Mesenchymal stem cell (in vitro differentiated cells and primary cell): ENCODE measurements around the gene CD2BP2.
"Not testable (repeated sequence)": the region's sequence is repeated elsewhere in the genome, so short reads cannot be mapped to it uniquely, and the experiment has no call there.

Experiments used
- DNase-seq: peaks from one replicate; pipeline ENCODE4 v3.0.0-alpha.2; 2013
- H2AFZ ChIP-seq: one replicate; pipeline ENCODE4 v1.6.1; 2013; ENCODE audit warnings: low read depth, mild to moderate bottlenecking, control low read depth, inconsistent platforms, low read length, moderate library complexity
- H2AK5ac ChIP-seq: 2 replicates; pipeline ENCODE4 v1.6.1; 2013; ENCODE audit warnings: low read length, moderate library complexity, mild to moderate bottlenecking, inconsistent platforms; ENCODE audit not compliant: severe bottlenecking
- H2BK120ac ChIP-seq: one replicate; pipeline ENCODE4 v1.6.1; 2013; ENCODE audit warnings: low read depth, mild to moderate bottlenecking, inconsistent platforms, low read length, moderate library complexity
- H2BK12ac ChIP-seq, 2 experiments: one replicate each; pipeline ENCODE4 v1.6.1; 2013; ENCODE audit warnings: inconsistent platforms in 2 of 2, low read length in 2 of 2, mild to moderate bottlenecking in 2 of 2, moderate library complexity in 2 of 2, control low read depth in 1 of 2
- H2BK15ac ChIP-seq: one replicate; pipeline ENCODE4 v1.6.1; 2013; ENCODE audit warnings: mild to moderate bottlenecking, low read depth, inconsistent platforms; ENCODE audit not compliant: poor library complexity, severe bottlenecking
- H2BK5ac ChIP-seq: 2 replicates; pipeline ENCODE4 v1.6.1; 2013; ENCODE audit warnings: low read depth, mild to moderate bottlenecking, low read length, control low read depth, inconsistent platforms; ENCODE audit not compliant: poor library complexity, severe bottlenecking
- H3K14ac ChIP-seq, 2 experiments: one replicate each; pipeline ENCODE4 v1.6.1; 2013; ENCODE audit warnings: inconsistent platforms in 2 of 2, low read length in 2 of 2, control low read depth in 1 of 2, mild to moderate bottlenecking in 1 of 2, moderate library complexity in 1 of 2
- H3K18ac ChIP-seq, 2 experiments: one replicate each; pipeline ENCODE4 v1.6.1; 2013; ENCODE audit warnings: inconsistent platforms in 2 of 2, low read length in 2 of 2, control low read depth in 1 of 2, low read depth in 1 of 2, mild to moderate bottlenecking in 1 of 2
- H3K23ac ChIP-seq, 2 experiments: one replicate each; pipeline ENCODE4 v1.6.1; 2013; ENCODE audit warnings: inconsistent platforms in 2 of 2, low read length in 2 of 2, mild to moderate bottlenecking in 2 of 2, moderate library complexity in 2 of 2, control low read depth in 1 of 2
- H3K27ac ChIP-seq: 2 replicates; pipeline ENCODE4 v1.5.1; 2013; ENCODE audit warnings: mild to moderate bottlenecking, moderate library complexity, low read length, control low read depth, inconsistent platforms; ENCODE audit not compliant: poor library complexity, severe bottlenecking
- H3K27me3 ChIP-seq, 2 experiments: 2 replicates each; pipeline versions ENCODE4 v1.6.1 to v1.7.0; 2013; ENCODE audit warnings: low read length in 2 of 2, mild to moderate bottlenecking in 2 of 2, moderate library complexity in 2 of 2, control low read depth in 1 of 2, inconsistent platforms in 1 of 2; ENCODE audit not compliant: control insufficient read depth in 1 of 2, insufficient read depth in 1 of 2
- H3K36me3 ChIP-seq, 2 experiments: 2 replicates each; pipeline versions ENCODE4 v1.6.1 to v1.7.0; 2013; ENCODE audit warnings: low read length in 2 of 2, control low read depth in 1 of 2, inconsistent platforms in 1 of 2, low read depth in 1 of 2, mild to moderate bottlenecking in 1 of 2; ENCODE audit not compliant: insufficient read depth in 2 of 2, control insufficient read depth in 1 of 2
- H3K4ac ChIP-seq, 2 experiments: one replicate each; pipeline ENCODE4 v1.6.1; 2013; ENCODE audit warnings: inconsistent platforms in 2 of 2, low read length in 2 of 2, mild to moderate bottlenecking in 2 of 2, moderate library complexity in 2 of 2, control low read depth in 1 of 2, low read depth in 1 of 2
- H3K4me1 ChIP-seq: 2 replicates; pipeline ENCODE4 v1.6.1; 2013; ENCODE audit warnings: low read depth, low read length, control low read depth; ENCODE audit not compliant: control insufficient read depth, insufficient read depth
- H3K4me2 ChIP-seq: 2 replicates; pipeline ENCODE4 v1.6.1; 2013; ENCODE audit warnings: low read length, mild to moderate bottlenecking, inconsistent platforms; ENCODE audit not compliant: poor library complexity, severe bottlenecking
- H3K4me3 ChIP-seq, 2 experiments: 2 replicates each; pipeline versions ENCODE4 v1.5.1 to v1.7.0; 2013; ENCODE audit warnings: low read length in 2 of 2, mild to moderate bottlenecking in 2 of 2, control low read depth in 1 of 2, low read depth in 1 of 2; ENCODE audit not compliant: insufficient read depth in 1 of 2
- H3K79me1 ChIP-seq: replicated peaks from 2 replicates; pipeline ENCODE4 v1.6.1; 2013; ENCODE audit warnings: mild to moderate bottlenecking, control low read depth, low read length, inconsistent platforms; ENCODE audit not compliant: poor library complexity, severe bottlenecking
- H3K9ac ChIP-seq: 2 replicates; pipeline ENCODE4 v1.7.0; 2013; ENCODE audit warnings: mild to moderate bottlenecking, low read length, moderate library complexity
- H3K9me3 ChIP-seq: 2 replicates; pipeline ENCODE4 v1.7.0; 2013; ENCODE audit warnings: mild to moderate bottlenecking, low read length; ENCODE audit not compliant: control insufficient read depth
- H4K8ac ChIP-seq: one replicate; pipeline ENCODE4 v1.6.1; 2013; ENCODE audit warnings: inconsistent platforms, mild to moderate bottlenecking, low read length, moderate library complexity
- H4K91ac ChIP-seq: one replicate; pipeline ENCODE4 v1.6.1; 2013; ENCODE audit warnings: mild to moderate bottlenecking, low read length, inconsistent platforms
- WGBS: methylation state at CpG from one replicate; pipeline ENCODE4 v1.1.7; 2013; ENCODE audit warnings: mixed read lengths; 5-methylcytosine and 5-hydroxymethylcytosine counted together

Gene CD2BP2

DNA sequence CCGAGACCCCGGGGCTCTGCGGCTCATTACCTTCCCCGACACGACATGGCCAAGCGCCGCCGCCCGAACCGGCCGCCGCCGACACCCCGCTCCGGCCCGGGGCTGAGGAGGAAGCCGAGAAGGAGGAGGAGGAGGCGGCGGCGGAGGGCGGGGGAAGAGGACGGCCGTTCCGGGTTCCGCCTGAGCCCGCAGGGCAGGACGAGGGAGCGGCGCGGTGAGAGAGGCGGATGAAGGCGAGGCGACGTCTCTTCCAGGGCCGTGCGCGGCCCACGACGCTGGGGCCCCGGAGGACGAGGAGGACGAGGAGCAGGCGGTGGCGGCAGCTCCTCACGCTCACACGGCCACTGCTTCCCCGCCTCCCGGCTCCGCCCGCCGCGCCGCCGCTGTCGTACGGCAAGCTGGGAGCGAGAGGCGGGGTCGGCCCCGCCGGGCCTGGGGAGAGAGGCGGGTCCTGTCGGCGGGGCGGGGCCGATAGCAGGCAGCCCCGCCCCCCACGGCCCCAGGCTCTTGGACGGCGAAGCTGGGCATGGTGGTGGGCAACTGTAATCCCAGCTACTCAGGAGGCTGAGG is 20.0 kb downstream of the CD2BP2 start:
- H2BK15ac ChIP-seq, H2AK5ac ChIP-seq, H3K27me3 ChIP-seq, H3K36me3 ChIP-seq, H3K9me3 ChIP-seq, H3K79me1 ChIP-seq, H4K91ac ChIP-seq, H2BK120ac ChIP-seq, H3K4me1 ChIP-seq: not testable (repeated sequence)
- peak overlapping the region in 1 of 2 experiments; percentile 35 for H3K4ac ChIP-seq
- H3K27ac ChIP-seq: peak overlapping the region; percentile 53
- peak overlapping the region; percentile 82 for H3K9ac ChIP-seq
- peak overlapping the region; percentile 52 to 98 for H3K18ac ChIP-seq
- H3K4me3 ChIP-seq: peak overlapping the region; percentile 79 to 81
- H2BK12ac ChIP-seq: peak overlapping the region in 1 of 2 experiments; percentile 21
- peak overlapping the region; percentile 66 for H4K8ac ChIP-seq
- WGBS: under 1% methylated on average over 47 of the region's 70 CpGs
- peak overlapping the region; percentile 95 for H2AFZ ChIP-seq
- DNase-seq: peak; percentile 83
- H3K14ac ChIP-seq: peak overlapping the region in 1 of 2 experiments; percentile 98
- peak overlapping the region; percentile 60 for H2BK5ac ChIP-seq
- peak overlapping the region in 1 of 2 experiments; percentile 46 for H3K23ac ChIP-seq
- H3K4me2 ChIP-seq: peak overlapping the region; percentile 59

GRCh38 chr16:30334473-30334989 is 20.6 kb downstream of the CD2BP2 start:
- not testable (repeated sequence) for H2AK5ac ChIP-seq, H4K91ac ChIP-seq, H3K4ac ChIP-seq, H4K8ac ChIP-seq, H3K9me3 ChIP-seq, H2AFZ ChIP-seq, H3K18ac ChIP-seq, H3K27ac ChIP-seq, H2BK12ac ChIP-seq, H3K14ac ChIP-seq, H3K4me1 ChIP-seq, H2BK120ac ChIP-seq, H2BK5ac ChIP-seq, H3K79me1 ChIP-seq, H3K27me3 ChIP-seq, H2BK15ac ChIP-seq, H3K36me3 ChIP-seq, H3K23ac ChIP-seq
- peak overlapping the region; percentile 78 for H3K9ac ChIP-seq
- peak overlapping the region; percentile 6 for H3K4me2 ChIP-seq
- peak overlapping the region; percentile 64 to 79 for H3K4me3 ChIP-seq
- DNase-seq: peak; percentile 88
- 0% methylated on average over 2 of the region's 33 CpGs for WGBS

DNA sequence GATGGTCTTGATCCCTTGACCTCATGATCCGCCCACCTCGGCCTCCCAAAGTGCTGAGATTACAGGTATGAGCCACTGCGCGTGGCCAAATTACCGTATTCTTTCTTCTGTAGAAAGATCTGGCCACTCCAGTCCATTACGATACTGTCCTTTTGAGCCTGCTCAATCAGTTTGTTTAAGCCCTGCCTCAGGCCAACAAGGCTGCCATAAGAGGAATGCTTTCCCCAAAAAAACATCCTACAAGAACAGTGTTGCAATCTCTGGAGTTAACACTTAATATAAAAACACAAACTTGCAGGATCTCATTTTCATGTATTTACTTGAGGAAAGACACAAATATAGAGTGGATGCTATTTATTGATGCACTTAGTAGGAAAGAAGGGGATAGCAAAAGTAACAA is 30.9 kb downstream of the CD2BP2 start:
- WGBS: 98% methylated on average over 6 of the region's 6 CpGs
- H2AK5ac ChIP-seq, H2BK15ac ChIP-seq, H4K91ac ChIP-seq, H3K27ac ChIP-seq, H3K79me1 ChIP-seq, H2BK12ac ChIP-seq, H3K36me3 ChIP-seq, H3K4me1 ChIP-seq, H3K4ac ChIP-seq, H4K8ac ChIP-seq, H3K9me3 ChIP-seq, H3K4me3 ChIP-seq, H2AFZ ChIP-seq, H3K4me2 ChIP-seq, DNase-seq, H3K14ac ChIP-seq, H2BK5ac ChIP-seq, H3K23ac ChIP-seq, H3K27me3 ChIP-seq, H3K18ac ChIP-seq, H2BK120ac ChIP-seq, H3K9ac ChIP-seq: not testable (repeated sequence)

DNA sequence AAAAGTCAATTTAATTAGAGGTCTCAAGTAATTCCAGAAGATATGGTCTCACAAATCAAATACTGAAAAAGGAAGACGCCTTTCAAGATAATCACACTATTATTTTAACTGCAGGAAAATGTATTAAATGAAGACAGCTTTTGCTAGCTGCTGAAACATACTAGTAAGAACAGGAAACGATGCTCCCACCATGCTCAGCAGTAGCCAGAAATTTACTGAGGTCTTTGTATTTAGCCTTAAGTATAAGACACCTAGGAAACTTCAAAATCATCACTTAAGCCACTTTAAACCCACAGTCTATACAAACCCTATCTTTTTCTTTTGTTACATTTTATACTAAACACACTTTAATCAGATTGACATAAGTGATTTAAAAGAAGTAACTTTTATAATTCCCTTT is 36.5 kb downstream of the CD2BP2 start:
- not testable (repeated sequence) for H2BK120ac ChIP-seq, H3K18ac ChIP-seq, H3K4ac ChIP-seq, H3K4me1 ChIP-seq, DNase-seq, H2BK15ac ChIP-seq, H3K4me3 ChIP-seq, H3K14ac ChIP-seq, H3K27me3 ChIP-seq, H3K4me2 ChIP-seq, H3K27ac ChIP-seq, H3K36me3 ChIP-seq, H4K8ac ChIP-seq, H2AFZ ChIP-seq, H2BK12ac ChIP-seq, H3K23ac ChIP-seq, H3K9me3 ChIP-seq, H4K91ac ChIP-seq, H3K79me1 ChIP-seq, H3K9ac ChIP-seq, H2AK5ac ChIP-seq, H2BK5ac ChIP-seq
- no CpG with 5 or more reads among the region's 2 CpGs for WGBS
